Medulla oblongata (tissue), 1 donor: ENCODE measurements around the gene DAG1.
"Not testable (repeated sequence)": the region's sequence is repeated elsewhere in the genome, so short reads cannot be mapped to it uniquely, and the experiment has no call there.

ENCODE experiments used
- DNase-seq: peaks from one replicate; pipeline ENCODE4 v3.0.0-alpha.2; 2015; ENCODE audit errors: extremely low spot score

DAG1 gene

DNA sequence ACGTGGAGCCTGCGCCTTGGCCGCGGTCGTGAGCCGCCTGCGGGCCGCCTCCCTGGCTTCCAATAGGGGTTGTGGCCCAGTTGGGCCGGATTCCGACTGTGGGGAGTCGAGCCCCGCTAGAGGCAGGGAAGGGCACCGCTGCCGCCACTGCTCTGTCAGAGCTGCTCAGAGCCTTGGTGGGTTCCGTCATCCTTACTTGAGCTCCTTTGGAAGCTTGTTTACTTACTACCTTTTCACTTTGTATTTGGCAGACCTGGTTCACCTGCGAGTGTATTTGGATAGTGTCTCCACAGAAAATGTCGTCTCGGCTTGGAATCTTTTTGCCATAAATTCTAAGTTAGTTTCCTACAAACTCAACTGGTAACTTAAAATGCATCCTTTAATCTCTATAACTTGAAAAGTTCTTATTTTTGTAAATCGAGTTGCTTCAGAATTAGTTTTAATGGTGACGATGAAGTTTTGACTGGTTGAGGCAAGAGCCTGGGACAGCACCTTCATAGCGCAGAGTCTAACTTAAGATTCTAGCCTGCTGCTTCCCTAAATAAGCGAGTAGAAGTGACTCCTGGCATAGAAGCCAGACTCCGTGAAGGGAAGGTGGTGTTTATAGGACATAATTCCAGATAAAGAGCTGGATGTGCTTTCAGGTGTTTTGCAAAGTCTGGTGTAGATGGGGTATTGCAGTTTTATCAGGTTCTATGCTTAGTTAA, 800 bp downstream of the DAG1 start:
- no peak for DNase-seq

DNA sequence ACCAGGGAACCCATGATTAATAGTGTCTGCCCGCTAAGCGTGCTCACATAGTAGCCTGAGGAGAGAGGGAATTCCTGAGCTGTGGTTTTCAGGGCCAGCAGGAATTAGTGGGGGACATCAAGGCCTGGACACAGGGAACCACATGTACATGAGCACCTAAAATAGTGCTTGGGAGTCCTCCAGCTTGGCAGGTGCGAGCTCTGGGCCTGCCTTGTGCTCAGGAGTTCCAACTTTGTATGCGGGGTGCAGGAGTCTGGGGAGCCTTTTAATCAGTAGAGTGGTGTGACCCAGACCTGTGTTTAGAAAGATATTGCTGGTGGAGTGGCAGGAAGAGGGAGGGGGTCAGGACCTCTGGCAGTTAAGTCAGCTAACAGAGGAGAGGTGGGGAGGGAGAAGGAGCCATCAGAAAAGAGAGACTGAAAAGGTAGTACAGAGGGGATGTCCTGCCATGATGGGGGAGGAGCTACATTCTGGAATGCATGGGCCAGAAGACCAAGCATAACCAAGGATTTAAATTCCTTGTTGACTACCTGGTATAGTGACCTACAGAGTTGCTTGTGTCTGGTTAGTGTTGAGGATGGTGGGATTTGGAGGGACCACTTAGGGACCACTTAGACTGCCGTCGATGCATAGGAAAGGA, 1.9 kb downstream of the DAG1 start:
- DNase-seq, result no peak

DNA sequence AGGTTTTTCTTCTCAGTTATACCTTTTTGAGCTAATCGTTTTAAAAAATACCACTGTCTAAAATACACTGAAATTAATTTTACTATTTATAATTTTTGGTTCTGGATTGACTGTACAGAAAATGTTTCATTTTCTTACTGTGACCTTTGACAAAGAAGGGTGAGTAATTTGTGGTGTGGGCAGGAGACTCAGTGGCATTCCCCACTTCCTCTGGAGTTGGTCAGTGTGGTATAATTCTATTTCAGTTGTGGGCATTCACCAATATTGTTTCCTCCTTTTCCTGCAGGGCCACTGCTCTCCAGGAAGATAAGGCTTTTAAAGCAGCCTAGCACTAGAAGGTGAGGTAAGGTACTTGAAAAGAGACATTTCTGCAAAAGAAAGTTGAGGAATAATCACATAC, 6.5 kb downstream of the DAG1 start:
- DNase-seq, result no peak

DNA sequence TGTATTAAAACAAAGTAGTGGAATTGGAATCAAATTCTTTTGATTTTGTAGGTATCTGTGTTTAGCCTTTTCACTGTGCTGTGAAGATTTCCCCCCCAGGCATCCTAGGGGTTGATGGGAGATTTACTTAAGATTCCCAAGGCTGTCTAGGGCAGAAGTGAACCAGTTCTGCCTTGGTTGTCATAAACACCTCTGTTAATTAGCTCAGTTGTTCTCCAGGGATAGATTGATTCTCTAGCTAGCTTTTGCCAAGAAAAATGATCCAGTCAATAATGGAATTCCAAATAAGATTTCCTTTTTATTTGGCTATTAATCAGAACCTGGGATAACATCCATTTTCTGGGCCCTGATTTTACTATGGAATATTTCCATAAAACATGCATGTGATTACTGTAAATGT, 12.7 kb downstream of the DAG1 start:
- DNase-seq, result no peak

DNA sequence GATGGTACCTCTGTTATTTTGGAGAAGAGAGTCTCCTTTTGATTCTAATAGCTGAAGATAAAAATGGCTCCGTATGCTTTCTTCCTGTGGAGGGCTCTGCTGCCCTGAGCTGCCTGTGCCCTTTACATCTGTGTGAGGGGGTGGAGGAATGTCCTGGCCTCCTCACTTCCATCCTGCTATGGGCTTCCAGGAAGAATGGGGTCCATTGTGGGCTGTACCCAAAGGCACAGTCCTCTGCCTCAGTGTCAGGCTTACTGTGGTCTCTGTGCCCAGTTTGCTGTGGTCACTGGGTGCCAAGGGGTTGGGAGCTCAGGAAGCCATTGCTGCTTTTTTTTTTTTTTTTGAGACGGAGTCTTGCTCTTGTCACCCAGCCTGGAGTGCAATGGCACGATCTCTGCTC, 14.4 kb downstream of the DAG1 start:
- DNase-seq, result no peak

DNA sequence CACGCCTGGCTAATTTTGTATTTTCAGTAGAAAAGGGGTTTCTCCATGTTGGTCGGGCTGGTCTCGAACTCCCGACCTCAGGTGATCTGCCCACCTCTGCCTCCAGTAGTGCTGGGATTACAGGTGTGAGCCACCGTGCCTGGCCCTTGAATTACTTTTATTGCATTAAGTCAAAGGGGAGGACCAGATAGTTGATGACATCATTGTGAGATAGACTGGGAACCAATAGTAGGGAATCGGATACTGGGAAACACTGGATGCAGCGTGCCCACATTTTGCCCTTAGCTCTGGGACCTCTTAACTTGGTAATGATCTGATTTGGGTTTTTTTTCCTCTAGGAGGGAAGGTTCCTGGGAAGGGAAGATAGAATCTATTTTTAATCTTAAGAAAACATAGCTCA, 19.2 kb downstream of the DAG1 start:
- no peak for DNase-seq

DNA sequence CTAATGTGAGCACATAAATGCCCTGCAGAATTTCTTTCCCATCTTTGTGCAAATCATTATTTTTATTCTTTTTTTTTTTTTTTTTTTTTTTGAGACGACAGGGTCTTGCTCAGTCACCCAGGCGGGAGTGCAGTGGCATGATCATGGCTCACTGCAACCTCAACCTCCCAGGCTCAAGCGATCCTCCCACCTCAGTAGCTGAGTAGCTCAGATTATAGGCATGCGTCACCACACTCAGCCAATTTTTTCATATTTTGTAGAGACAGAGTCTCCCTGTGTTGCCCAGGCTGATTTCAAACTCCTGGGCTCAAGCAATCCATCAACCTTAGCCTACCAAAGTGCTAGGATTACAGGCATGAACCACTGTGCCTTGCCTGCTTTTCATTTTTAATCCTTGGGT, 22.9 kb downstream of the DAG1 start:
- no peak for DNase-seq

DNA sequence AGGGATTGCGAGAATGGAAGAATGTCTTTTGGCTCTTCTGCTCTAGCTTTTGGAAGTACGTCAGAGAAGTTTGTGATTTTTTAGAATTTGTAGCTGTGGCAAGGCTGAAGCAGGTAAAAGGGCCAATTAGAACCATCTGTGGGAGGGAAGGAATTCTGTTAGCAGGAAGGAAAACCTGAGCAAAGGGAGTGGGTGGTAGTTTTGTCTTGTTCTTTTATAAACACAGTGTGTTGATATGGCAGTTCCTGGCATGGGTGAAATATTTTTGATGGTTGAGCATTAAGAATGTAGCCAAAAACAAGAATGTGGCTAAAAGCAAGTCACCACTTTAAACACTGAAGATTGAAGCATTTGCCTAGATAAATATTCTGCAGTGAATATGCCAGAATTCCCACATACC, 23.8 kb downstream of the DAG1 start:
- DNase-seq, result no peak

DNA sequence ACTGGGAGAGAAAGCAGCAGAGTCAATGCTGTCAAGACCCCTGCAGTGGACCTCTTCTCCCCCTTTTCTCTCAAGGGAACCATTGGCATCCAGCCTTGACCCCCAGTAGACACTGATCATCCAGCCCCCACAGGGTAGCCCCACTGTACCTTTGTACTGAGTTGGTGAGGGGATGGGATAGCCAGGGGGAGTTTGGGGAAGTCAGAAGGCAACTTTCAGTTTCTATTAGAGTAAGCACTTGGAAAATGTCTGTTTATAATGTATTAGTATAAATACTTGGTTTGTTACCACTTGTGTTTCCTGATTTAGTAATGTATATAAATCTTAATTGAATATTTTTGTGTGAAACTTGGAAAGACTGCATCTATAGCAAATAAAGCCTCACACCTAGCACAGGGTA, 25.0 kb downstream of the DAG1 start:
- DNase-seq, result no peak

DNA sequence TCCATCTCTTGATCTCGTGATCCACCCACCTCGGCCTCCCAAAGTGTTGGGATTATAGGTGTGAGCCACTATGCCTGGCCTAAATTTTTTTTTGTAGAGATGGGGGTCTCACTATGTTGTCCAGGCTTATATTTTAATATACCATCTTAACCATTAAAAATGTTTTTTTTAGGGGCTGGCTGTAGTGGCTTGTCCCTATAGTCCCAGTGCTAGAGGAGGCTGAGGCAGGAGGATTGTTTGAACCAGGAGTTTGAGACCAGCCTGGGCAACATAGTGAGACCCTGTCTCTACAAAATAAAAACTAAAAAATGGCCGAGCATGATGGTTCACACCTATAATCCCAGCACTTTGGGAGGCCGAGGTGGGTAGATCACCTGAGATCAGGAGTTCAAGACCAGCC, 26.8 kb downstream of the DAG1 start:
- not testable (repeated sequence) for DNase-seq

DNA sequence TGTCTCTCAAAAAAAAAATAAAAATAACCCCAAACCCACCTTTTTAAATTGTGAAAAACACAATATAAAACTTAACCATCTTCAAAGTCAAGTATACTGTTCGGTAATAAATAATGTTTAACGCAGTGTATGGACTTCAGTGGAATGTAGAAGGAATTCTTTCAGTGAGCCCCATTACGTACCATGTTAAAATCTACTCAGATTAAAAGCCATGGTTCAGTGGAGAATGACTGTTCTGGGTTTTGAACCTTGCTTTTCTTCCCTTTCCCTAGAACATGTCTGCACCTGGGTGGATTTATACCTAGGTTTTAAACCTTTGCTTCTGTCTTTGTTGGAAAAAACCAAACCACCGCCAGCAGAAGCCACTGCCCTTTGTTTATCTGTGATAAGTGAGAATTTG, 27.5 kb downstream of the DAG1 start:
- DNase-seq, result no peak

DNA sequence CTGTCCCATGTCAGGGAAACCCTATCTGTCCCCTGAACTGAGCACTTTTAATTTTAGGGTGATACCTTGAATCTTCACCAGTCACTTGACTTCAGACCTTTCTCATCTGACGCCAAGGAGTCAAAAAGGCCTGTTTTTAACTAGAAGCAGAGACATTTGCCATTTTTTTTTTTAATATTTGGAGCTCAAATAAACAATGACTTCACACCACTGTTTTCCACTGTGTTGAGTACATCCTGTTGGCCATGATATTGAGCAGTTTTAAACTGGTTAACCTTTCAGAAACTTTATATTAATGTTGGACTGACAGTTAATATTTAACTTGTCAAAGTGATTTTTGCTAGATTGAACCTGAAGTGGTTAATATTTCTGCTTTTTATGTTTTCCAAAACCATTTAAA, 28.2 kb downstream of the DAG1 start:
- DNase-seq, result no peak

DNA sequence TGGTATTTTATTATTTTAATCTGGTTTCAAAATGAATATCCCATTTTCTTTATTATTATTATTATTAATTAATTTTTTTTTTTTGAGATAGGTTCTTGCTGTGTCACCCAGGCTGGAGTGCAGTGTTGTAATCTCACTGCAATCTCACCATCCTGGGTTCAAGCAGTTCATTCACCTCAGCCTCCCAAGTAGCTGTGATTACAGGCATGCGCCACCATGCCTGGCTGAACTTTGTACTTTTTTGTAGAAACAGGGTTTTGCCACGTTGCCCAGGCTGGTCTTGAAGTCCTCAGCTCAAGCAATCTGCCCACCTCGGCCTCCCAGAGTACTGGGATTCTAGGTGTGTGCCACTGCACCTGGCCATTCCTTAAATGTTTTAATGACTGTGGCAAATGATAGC, 28.6 kb downstream of the DAG1 start:
- DNase-seq, result no peak

DNA sequence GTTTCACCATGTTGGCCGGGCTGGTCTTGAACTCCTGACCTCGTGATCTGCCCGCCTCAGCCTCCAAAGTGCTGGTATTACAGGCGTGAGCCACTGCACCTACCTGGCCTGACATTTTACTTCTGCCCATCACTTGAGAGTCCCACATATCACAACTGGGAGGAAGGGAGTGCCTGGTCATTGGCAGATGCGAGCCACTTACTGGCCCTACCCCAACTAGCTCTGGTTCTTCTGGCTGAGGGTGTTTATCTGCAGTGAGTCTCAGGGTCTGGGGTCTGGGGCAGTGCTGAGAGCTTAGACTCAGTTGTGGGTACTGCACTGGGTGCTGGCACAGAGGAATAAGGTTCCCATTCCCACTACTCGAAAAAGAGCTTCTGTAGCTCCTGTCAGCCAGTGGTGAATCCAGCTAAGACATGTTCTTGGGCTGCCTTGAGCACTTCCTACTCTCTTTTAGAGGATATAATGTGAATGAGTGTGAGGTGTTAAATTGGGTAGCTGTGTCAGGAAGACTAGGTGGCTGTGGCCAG, 30.2 kb downstream of the DAG1 start:
- no peak for DNase-seq

DNA sequence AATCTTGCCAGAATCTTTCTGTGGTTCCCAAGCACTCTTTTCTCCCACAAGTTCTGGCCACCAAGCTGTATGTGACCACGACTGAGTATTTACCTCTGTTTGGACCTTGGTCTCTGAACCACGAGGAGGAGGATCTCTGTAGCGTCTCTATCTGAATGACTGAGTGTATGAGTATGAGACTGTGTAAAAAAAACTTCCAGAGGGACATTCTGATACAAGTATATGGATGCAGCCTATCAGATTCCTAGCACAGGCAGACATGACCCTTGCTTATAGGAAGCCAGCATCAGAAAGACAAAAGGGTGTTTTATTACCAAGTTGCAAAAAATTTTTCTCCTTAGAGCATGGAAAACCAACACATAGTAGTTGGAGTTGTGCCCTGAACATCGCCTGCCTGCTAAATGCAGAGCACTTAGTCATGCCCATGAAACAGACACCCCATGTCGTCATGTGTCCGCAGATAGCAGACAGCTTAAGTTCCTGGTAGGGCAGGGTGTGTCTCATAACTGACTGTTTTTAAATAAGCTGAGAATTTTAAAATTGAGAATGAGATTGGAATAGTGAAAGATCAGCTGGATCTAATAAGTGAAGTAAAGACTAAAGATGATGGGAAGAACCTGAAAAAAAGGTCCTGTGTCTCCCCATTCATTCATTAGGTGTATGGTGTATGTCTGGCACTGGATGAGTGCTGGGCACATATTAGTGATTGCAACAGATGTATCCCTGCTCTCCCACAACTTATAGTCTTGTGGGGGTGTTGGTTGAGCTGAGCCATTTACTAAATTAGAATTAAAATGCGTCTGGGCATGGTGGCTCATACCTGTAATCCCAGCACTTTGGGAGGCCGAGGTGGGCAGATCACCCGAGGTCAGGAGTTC, 30.9 kb downstream of the DAG1 start:
- no peak for DNase-seq

DNA sequence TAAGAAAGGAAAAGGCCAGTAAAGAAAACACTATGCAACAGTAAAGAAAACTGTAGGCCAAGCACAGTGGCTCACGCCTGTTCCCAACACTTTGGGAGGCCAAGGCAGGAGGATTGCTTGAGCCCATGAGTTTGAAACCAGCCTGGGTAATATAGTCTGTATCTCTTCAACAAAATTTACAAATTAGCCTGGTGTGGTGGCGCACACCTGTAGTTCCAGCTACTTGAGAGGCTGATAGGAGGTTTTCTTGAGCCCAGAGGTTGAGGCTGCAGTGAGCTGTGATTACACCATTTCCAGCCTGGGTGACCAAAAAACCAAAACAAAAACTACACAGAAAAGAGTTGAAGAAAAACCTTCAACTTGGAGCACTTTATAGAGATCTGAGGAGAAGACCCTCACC, 31.8 kb downstream of the DAG1 start:
- no peak for DNase-seq

DNA sequence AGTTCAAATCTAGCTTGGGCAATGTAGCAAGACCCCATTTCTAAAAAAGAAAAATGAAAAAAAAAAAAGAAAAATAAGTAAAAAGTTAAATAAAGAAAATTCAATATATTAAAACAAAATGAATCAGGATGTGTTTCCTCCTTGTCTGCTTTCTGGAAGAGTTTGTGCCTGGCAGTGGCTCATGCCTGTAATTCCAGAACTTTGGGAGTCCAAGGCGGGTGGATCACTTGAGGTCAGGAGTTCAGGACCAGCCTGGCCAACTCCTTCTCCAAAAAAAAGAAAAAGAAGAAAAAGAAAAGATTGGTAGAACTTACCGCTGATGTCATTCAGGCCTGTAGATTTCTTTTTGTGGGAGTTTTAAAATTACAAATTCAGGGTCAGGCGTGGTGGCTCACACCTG, 36.8 kb downstream of the DAG1 start:
- no peak for DNase-seq

DNA sequence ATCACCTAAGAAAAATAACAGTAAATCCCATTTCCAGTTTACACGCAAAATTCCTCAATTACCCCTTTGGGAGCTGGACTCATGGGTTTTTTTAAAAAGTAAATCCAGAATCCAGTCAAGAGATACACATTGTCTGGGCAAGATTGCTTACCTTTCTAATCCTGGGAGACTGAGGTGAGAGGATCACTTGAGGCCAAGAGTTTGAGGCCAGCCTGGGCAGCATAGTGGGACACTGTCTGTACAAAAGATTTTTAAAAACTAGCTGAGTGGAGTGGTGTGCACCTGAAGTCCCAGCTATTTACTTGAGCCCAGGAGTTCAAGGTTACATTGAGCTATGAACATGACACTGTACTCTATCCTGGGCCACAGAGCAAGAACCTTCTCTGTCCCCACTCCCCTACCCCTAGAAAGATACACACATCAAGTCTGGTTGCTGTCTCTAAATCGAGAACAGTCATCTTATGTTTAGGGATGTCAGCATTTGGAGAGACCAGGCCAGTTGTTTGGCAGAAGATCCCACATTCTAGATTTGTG, 39.0 kb downstream of the DAG1 start:
- DNase-seq, result no peak

DNA sequence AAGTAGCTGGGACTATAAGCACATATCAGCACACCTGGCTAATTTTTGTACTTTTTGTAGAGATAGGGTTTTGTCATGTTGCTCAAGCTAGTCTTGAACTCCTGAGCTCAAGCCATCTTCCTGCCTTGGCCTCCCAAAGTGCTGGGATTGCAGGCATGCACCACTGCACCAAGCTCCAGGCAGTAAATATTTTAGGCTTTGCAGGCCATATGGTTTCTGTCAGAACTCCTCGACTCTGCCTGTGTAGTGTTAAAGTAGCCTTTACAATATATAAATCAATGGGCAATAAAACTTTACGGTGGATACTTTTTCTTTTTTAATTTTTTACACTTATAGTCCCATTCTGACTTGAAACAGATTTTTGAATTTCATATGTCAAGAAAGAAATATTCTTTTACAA, 41.6 kb downstream of the DAG1 start:
- DNase-seq, result no peak

DNA sequence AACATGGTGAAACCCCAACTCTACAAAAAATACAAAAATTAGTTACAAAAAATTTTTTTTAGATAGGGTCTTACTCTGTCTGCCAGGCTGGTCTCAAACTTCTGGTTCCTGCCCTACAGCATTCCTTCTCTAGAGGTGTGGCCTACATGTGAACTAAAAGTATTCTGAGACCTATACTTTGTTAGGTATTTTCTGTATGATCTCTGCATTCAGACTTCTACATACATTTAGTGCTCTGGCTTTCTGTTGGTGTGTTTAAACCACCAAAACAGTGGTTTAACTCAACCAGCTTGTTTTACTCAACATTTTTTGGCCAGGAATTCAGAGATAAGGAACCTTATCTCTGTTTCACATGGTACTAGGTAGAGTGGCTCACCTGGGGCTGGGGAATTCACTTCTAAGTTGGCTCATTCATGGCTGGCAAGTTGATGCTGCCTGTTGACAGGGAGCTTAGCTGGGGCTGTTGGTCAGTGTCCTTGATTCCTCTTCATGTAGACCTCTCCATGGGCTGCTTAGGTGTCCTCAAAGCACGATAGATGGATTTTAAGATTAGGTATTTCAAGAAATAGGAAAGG, 42.8 kb downstream of the DAG1 start:
- no peak for DNase-seq

DNA sequence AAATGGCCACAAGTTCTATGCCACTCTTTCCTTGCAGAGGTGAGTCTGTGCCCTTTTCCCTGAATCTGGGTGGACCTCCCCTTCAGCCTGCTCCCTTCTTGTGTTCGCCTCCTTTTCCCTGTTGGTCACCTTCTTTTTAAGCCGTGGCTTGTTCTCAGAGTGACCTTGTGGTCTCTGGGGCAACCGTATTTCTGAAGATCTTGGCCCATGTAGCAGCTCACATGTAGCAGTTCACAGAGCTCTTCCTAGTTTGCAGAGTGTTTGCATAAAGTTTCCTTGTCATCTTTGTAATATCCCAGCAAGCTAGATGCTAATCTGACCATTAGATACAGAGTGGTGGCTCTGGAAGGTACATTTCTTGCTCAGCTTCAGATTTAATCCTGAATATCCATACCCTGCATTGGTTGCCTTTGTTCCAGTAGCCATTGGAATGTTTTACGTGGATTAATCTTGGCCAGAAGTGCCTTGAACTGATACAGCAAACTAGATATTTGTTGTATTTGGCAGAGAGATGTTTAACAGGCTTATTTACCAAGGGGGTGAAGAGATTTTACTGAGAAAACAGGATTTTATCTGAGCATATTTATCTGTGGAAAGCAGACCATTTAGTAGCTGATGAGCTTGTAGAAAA, 43.5 kb downstream of the DAG1 start:
- DNase-seq, result no peak

DNA sequence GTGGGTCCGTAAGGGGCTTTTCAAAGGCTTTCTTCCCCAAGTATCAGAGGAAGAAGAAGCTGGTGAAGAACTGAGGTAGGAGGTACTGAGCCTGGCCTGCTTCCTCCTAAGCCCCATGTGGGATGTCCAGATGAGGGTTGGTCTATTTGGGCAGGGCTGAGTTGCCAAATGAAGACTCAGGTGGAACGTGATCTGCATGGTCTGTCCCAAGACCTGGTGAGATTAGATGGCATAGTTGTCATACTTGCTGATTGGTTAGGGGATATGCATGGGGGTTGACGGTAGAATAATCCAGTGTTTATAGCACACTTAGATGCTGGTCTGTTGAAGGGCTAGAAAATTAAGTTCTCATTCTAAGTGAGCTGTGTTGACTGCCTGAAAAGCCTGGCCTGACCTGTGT, 47.9 kb downstream of the DAG1 start:
- no peak for DNase-seq
